Measurements from ENCODE around the gene AQP1. TPM values are rescaled to one million over a fixed set of nuclear protein-coding genes. Genes with fewer than 3 reads are reported as not detected.

Gene AQP1
- polyA plus RNA-seq, 3 donors: 0.03 TPM; not detected in 2

DNA sequence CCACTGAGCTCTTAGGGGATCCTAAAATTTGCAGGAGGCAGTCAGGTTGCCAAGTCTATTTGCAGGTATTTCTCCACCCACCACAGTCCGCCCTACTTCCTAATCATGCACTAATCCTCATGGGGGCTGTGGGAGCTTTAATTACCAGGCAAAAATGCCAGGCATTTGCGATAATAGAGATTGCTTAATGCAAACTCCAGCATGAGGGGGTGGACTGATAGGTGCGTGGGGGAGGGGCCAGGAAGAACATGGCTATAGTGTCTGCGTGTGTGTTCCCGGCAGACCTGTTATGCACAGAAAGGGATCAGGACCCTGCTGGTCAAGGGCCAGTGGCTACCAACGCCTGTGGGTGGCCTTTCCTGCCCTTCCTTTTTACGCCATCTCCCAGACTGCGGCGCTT, 15.6 kb upstream of the AQP1 start:
- Histone ChIP-seq H3K9ac (ENCODE audit: insufficient read depth, low read length, poor library complexity, severe bottlenecking) (no peak overlapping the region), H2AFZ (ENCODE audit: insufficient read depth, low read depth, low read length, poor library complexity, severe bottlenecking) (no peak overlapping the region), H3K4me3 (replicated peaks in 1 of 3; ENCODE audit: low read depth in 2 of 3, low read length in 3 of 3) (no peak overlapping the region), H4K20me1 (ENCODE audit: insufficient read depth, low read length) (no peaks in the 10 kb centered on the region), H3K79me2 (ENCODE audit: insufficient read depth, low read length) (no peaks in the 10 kb centered on the region), H3K27me3 (ENCODE audit: control insufficient read depth in 2 of 2, insufficient read depth in 2 of 2, low read length in 2 of 2) (no peaks in the 10 kb centered on the region), H3K4me1 (ENCODE audit: control insufficient read depth in 1 of 2, insufficient read depth in 2 of 2, low read length in 2 of 2) (no peaks in the 10 kb centered on the region), H3K9me3 (replicated peaks in 1 of 2; ENCODE audit: control insufficient read depth in 1 of 2, insufficient read depth in 1 of 2, low read length in 2 of 2) (peaks cover 0 to 9% of the 10 kb centered on the region in 2 donors), H3K27ac (ENCODE audit: low read depth in 1 of 2, low read length in 2 of 2) (no peak overlapping the region), H3K36me3 (replicated peaks in 1 of 2; ENCODE audit: control insufficient read depth in 1 of 2, insufficient read depth in 2 of 2, low read length in 2 of 2) (no peaks in the 10 kb centered on the region), H3K4me2 (replicated peaks; ENCODE audit: extremely low read depth, low read length, poor library complexity, severe bottlenecking) (no peak overlapping the region)
- Mint-ChIP-seq H3K4me1 (no peaks in the 10 kb centered on the region), H3K4me3 (no peak overlapping the region), H3K36me3 (no peaks in the 10 kb centered on the region), H3K27ac (no peak overlapping the region), H3K27me3 (ENCODE audit: low read depth in 3 of 3) (peaks cover 3% of the 10 kb centered on the region in 3 donors), H3K9me3 (peaks cover 2 to 13% (median 5%) of the 10 kb centered on the region in 7 donors)
- intact Hi-C loops (cut with micrococcal nuclease): no loop called here
- 88% methylated on average over 6 of the region's 9 CpGs for WGBS (ENCODE audit: insufficient coverage)
- no peak for DNase-seq
- TF ChIP-seq, protein P1, sequence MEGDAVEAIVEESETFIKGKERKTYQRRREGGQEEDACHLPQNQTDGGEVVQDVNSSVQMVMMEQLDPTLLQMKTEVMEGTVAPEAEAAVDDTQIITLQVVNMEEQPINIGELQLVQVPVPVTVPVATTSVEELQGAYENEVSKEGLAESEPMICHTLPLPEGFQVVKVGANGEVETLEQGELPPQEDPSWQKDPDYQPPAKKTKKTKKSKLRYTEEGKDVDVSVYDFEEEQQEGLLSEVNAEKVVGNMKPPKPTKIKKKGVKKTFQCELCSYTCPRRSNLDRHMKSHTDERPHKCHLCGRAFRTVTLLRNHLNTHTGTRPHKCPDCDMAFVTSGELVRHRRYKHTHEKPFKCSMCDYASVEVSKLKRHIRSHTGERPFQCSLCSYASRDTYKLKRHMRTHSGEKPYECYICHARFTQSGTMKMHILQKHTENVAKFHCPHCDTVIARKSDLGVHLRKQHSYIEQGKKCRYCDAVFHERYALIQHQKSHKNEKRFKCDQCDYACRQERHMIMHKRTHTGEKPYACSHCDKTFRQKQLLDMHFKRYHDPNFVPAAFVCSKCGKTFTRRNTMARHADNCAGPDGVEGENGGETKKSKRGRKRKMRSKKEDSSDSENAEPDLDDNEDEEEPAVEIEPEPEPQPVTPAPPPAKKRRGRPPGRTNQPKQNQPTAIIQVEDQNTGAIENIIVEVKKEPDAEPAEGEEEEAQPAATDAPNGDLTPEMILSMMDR (IDR thresholded peaks at IDR 0.05): no peak

DNA sequence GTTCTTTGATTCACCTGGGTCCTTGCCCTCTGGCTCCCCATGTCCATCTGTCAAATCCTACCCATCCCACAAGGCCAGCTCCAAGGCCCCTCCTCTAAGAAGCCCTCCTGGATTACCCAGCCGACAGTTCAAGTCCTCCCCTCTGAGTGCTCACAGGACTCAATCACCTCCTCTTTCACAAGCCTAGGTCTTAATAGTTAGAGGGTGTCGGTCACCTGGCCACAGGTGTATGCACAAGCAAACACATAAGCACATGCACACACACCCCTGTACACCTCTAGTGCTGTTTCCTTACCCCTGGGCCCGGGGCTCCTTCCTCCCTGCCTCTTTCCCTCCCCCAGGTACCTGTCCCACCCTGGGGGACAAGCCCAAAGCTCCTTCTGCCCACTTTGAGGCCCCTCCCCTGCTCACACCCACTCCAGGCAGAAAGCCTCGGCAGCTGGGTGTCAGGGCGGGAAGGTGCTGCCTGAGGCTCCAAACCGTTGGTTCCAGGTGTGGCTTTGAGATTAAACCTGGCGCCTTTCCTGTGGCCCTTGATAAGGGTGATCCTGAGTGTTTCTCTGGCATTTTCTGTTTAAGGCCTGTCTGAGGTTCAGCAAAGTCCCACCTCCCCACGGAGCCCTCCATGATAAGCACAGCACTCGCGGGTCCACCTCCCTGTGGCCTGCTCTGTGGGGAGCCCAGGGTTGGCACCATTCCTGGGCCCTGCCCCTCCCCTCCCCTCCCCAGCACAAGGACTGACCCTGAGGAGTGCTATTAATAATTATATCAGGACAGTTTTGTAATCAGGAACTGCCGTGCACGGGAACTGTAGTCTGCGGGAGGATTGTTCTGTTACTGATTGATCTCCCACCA, 14.6 kb upstream of the AQP1 start:
- no peak for DNase-seq
- no peak overlapping the region for H3K4me2 ChIP-seq (replicated peaks; ENCODE audit: extremely low read depth, low read length, poor library complexity, severe bottlenecking)
- no peaks in the 10 kb centered on the region for H3K79me2 ChIP-seq (ENCODE audit: insufficient read depth, low read length)
- Mint-ChIP-seq H3K27me3 (ENCODE audit: low read depth in 3 of 3) (peaks cover 3% of the 10 kb centered on the region in 3 donors), H3K4me1 (no peaks in the 10 kb centered on the region), H3K4me3 (no peak overlapping the region), H3K9me3 (peaks cover 0 to 6% (median 0%) of the 10 kb centered on the region in 7 donors), H3K27ac (no peak overlapping the region), H3K36me3 (no peaks in the 10 kb centered on the region)
- peaks cover 0 to under 1% of the 10 kb centered on the region in 2 donors for H3K9me3 ChIP-seq (replicated peaks in 1 of 2; ENCODE audit: control insufficient read depth in 1 of 2, insufficient read depth in 1 of 2, low read length in 2 of 2)
- intact Hi-C loops (cut with micrococcal nuclease): no loop called here
- H3K27me3 ChIP-seq (ENCODE audit: control insufficient read depth in 2 of 2, insufficient read depth in 2 of 2, low read length in 2 of 2): no peaks in the 10 kb centered on the region
- H3K4me3 ChIP-seq (replicated peaks in 1 of 3; ENCODE audit: low read depth in 2 of 3, low read length in 3 of 3): no peak overlapping the region
- no peaks in the 10 kb centered on the region for H3K36me3 ChIP-seq (replicated peaks in 1 of 2; ENCODE audit: control insufficient read depth in 1 of 2, insufficient read depth in 2 of 2, low read length in 2 of 2)
- H2AFZ ChIP-seq (ENCODE audit: insufficient read depth, low read depth, low read length, poor library complexity, severe bottlenecking): no peak overlapping the region
- no peak overlapping the region for H3K27ac ChIP-seq (ENCODE audit: low read depth in 1 of 2, low read length in 2 of 2)
- H3K9ac ChIP-seq (ENCODE audit: insufficient read depth, low read length, poor library complexity, severe bottlenecking): no peak overlapping the region
- H4K20me1 ChIP-seq (ENCODE audit: insufficient read depth, low read length): no peaks in the 10 kb centered on the region
- H3K4me1 ChIP-seq (ENCODE audit: control insufficient read depth in 1 of 2, insufficient read depth in 2 of 2, low read length in 2 of 2): no peaks in the 10 kb centered on the region
- TF ChIP-seq, protein P1 (IDR thresholded peaks at IDR 0.05): no peak
- 53% methylated on average over 8 of the region's 13 CpGs for WGBS (ENCODE audit: insufficient coverage)

Data from CD14-positive monocyte (primary cell).